K562 (cell line): Measurements from ENCODE around the gene CDC20. TPM values are rescaled to one million over a fixed set of nuclear protein-coding genes. Genes with fewer than 3 reads are reported as not detected.

ENCODE experiments used
- HMGN3 ChIP-seq: IDR thresholded peaks from 2 replicates; pipeline ENCODE4 v1.6.1; 2011; ENCODE audit warnings: borderline replicate concordance, low read depth, mild to moderate bottlenecking, mixed read lengths, low read length; ENCODE audit not compliant: insufficient read length; ENCODE audit errors: extremely low read depth
- KDM1A ChIP-seq, 2 experiments: fragments of 450-650 bp; IDR thresholded peaks; 2 replicates each; pipeline ENCODE4 v1.6.1; 2016; ENCODE audit warnings: mild to moderate bottlenecking in 2 of 2
- PHF8 ChIP-seq: fragments of 200-600 bp; sonication (generic); IDR thresholded peaks from 2 replicates; pipeline ENCODE4 v1.6.1; 2012; ENCODE audit warnings: mixed run types, mild to moderate bottlenecking, inconsistent platforms, low read length, moderate library complexity, borderline replicate concordance
- ZNF175 ChIP-seq: fragments of 200-800 bp; sonication (Bioruptor generic); IDR thresholded peaks from 2 replicates; pipeline ENCODE4 v1.6.1; 2016; ENCODE audit warnings: low read depth, mild to moderate bottlenecking, missing genetic modification characterization, missing compliant biosample characterization
- polyA plus RNA-seq, 8 experiments: library from polyadenylated mRNA; depleted of rRNA in 4 of 8; stranded (reverse) in 5 of 8; unstranded in 3 of 8; fragments of >200 nt; fragmentation: Nextera tagmentation in 2 of 8; fragmentation: Illumina TruSeq in 1 of 8; extraction: Ambion mirVana in 2 of 8; extraction: Trizol in 1 of 8; gene quantifications; 2 replicates each; pipeline versions ENCODE4 v1.2.1 to v1.2.3, GENCODE V29; 2011 to 2014; ENCODE audit warnings: inconsistent platforms in 1 of 8, missing spikeins in 1 of 8
- total RNA-seq, 7 experiments: library from RNA; depleted of rRNA in 6 of 7; stranded (reverse); fragments of >200 nt in 6 of 7; fragmentation: Illumina TruSeq in 2 of 7; extraction: Trizol in 2 of 7; gene quantifications; 2 replicates each; pipeline versions ENCODE4 v1.2.1 to v1.2.3, GENCODE V29; 2011 to 2021; ENCODE audit warnings: low replicate concordance in 1 of 7
- TF ChIP-seq, protein P1 (sequence below): fragments of 250-450 bp; sonication (Bioruptor Pico); IDR thresholded peaks from 2 replicates; pipeline ENCODE4 v1.5.0; 2020; ENCODE audit warnings: mild to moderate bottlenecking, borderline replicate concordance
- TF ChIP-seq, protein P2 (sequence below), 2 experiments: fragments of 450-650 bp; IDR thresholded peaks; 2 replicates each; pipeline ENCODE4 v1.6.1; 2016

CDC20 gene
- total and polyA plus RNA-seq, 9 of the 15 experiments (the other 6 are each of a cell fraction or from before 2014, with no cell fraction given): 45.2 to 224 (median 121) TPM

DNA sequence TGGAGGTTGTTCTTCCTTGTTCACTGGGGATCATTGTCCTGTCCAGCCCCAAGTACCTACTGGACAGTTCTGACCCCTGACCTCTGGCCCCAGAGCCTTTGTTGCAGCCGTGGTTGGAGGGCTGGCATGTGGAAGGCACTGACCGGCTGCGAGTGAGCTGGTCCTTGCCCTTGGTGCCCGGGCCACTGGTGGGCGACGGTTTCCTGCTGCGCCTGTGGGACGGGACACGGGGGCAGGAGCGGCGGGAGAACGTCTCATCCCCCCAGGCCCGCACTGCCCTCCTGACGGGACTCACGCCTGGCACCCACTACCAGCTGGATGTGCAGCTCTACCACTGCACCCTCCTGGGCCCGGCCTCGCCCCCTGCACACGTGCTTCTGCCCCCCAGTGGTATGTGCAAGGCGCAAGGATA, 46.6 kb upstream of the CDC20 start (continued):
- TF ChIP-seq, protein P1, sequence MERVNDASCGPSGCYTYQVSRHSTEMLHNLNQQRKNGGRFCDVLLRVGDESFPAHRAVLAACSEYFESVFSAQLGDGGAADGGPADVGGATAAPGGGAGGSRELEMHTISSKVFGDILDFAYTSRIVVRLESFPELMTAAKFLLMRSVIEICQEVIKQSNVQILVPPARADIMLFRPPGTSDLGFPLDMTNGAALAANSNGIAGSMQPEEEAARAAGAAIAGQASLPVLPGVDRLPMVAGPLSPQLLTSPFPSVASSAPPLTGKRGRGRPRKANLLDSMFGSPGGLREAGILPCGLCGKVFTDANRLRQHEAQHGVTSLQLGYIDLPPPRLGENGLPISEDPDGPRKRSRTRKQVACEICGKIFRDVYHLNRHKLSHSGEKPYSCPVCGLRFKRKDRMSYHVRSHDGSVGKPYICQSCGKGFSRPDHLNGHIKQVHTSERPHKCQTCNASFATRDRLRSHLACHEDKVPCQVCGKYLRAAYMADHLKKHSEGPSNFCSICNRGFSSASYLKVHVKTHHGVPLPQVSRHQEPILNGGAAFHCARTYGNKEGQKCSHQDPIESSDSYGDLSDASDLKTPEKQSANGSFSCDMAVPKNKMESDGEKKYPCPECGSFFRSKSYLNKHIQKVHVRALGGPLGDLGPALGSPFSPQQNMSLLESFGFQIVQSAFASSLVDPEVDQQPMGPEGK: no peak
- TF ChIP-seq ZNF175 (CRISPR knock-in tag) (no peak), KDM1A (IDR thresholded peaks at IDR 0.05) (no peak), HMGN3 (no peak), PHF8 (no peak)
- TF ChIP-seq, protein P2, sequence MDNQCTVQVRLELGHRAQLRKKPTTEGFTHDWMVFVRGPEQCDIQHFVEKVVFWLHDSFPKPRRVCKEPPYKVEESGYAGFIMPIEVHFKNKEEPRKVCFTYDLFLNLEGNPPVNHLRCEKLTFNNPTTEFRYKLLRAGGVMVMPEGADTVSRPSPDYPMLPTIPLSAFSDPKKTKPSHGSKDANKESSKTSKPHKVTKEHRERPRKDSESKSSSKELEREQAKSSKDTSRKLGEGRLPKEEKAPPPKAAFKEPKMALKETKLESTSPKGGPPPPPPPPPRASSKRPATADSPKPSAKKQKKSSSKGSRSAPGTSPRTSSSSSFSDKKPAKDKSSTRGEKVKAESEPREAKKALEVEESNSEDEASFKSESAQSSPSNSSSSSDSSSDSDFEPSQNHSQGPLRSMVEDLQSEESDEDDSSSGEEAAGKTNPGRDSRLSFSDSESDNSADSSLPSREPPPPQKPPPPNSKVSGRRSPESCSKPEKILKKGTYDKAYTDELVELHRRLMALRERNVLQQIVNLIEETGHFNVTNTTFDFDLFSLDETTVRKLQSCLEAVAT (IDR thresholded peaks at IDR 0.05): no peak
